Esophagus squamous epithelium (tissue), 5 donors: ENCODE measurements around the gene MALRD1. TPM values are rescaled to one million over a fixed set of nuclear protein-coding genes. Genes with fewer than 3 reads are reported as not detected.

Experiments used
- DNase-seq: peaks from one replicate; lab custom pipeline; 2025; lab: John Stamatoyannopoulos, UW
- H3K27ac ChIP-seq, 4 donors: fragments of 200-600 bp; sonication (generic); one replicate each; pipeline ENCODE4 v1.5.1; 2016 to 2019; ENCODE audit warnings: mild to moderate bottlenecking in 1 of 4
- H3K27me3 ChIP-seq, 4 donors: fragments of 200-600 bp; sonication (generic); 1 replicate in 3 of 4; 2 replicates in 1 of 4; pipeline versions ENCODE4 v1.5.1 to v1.6.0; 2017 to 2021; ENCODE audit warnings: antibody characterized with exemption in 1 of 4
- H3K36me3 ChIP-seq, 3 donors: fragments of 200-600 bp; sonication (generic); one replicate each; pipeline ENCODE4 v1.5.1; 2016 to 2019
- H3K4me1 ChIP-seq, 3 donors: fragments of 200-600 bp; sonication (generic); one replicate each; pipeline ENCODE4 v1.5.1; 2017 to 2019
- H3K4me3 ChIP-seq, 4 donors: fragments of 200-600 bp; sonication (generic); 1 replicate in 3 of 4; 2 replicates in 1 of 4; pipeline ENCODE4 v1.5.1; 2016 to 2019; ENCODE audit warnings: mild to moderate bottlenecking in 2 of 4, moderate library complexity in 1 of 4
- H3K9me3 ChIP-seq, 3 donors: fragments of 200-600 bp; sonication (generic); one replicate each; pipeline ENCODE4 v1.5.1; 2016 to 2019
- CTCF ChIP-seq, 6 experiments: fragments of 450-650 bp in 4 of 6; fragments of 200-600 bp in 2 of 6; sonication (generic) in 2 of 6; IDR thresholded peaks; one replicate each; pipeline ENCODE4 v1.5.1; 2016 to 2019; ENCODE audit warnings: antibody characterized with exemption in 6 of 6, mild to moderate bottlenecking in 4 of 6, moderate library complexity in 4 of 6
- POLR2A ChIP-seq, 4 donors: fragments of 450-650 bp; IDR thresholded peaks; one replicate each; pipeline ENCODE4 v1.6.1; 2017; ENCODE audit warnings: antibody characterized with exemption in 4 of 4, mild to moderate bottlenecking in 4 of 4, moderate library complexity in 3 of 4
- WGBS, 2 donors: methylation state at CpG; one replicate each; pipeline ENCODE4 v1.1.5; 2018; 5-methylcytosine and 5-hydroxymethylcytosine counted together
- intact Hi-C: fragments of 100-400 bp; cut with DNase I; formaldehyde crosslinking; loops from one replicate; pipeline ENCODE4 v1.15.0; 2022
- total RNA-seq, 4 donors: library from RNA; depleted of rRNA; stranded (reverse); fragments of >200 nt; gene quantifications; one replicate each; pipeline ENCODE4 v1.1.0, GENCODE V29; 2016
- donor health status: DM: yes; HTN: yes; CAD: no.

Gene MALRD1
- total RNA-seq, 4 donors from 2014 or later: 0.38 TPM; not detected in 3

GRCh38 chr10:19041171-19041570 is 7.4 kb upstream of the MALRD1 start:
- Histone ChIP-seq H3K36me3 (no peaks in the 10 kb centered on the region), H3K4me1 (no peaks in the 10 kb centered on the region)
- WGBS, 2 donors: 41 to 60% methylated on average over 3 of the region's 3 CpGs

GRCh38 chr10:19043431-19043830 is 5.2 kb upstream of the MALRD1 start:
- Histone ChIP-seq H3K27ac (no peak overlapping the region), H3K27me3 (no peaks in the 10 kb centered on the region), H3K4me1 (no peaks in the 10 kb centered on the region), H3K36me3 (no peaks in the 10 kb centered on the region), H3K9me3 (no peaks in the 10 kb centered on the region), H3K4me3 (no peak overlapping the region)
- intact Hi-C loops: no loop called here
- no peak for TF ChIP-seq CTCF (IDR thresholded peaks at IDR 0.05)
- TF ChIP-seq POLR2A (IDR thresholded peaks at IDR 0.05): no peak
- WGBS, 2 donors: 31 to 54% methylated on average over 3 of the region's 3 CpGs
- no peak for DNase-seq

More at GRCh38 chr10:19041171-19041570, 7.4 kb upstream of the MALRD1 start:
- H3K9me3 ChIP-seq: no peaks in the 10 kb centered on the region
- intact Hi-C loops: no loop called here
- no peaks in the 10 kb centered on the region for H3K27me3 ChIP-seq
- no peak for TF ChIP-seq POLR2A (IDR thresholded peaks at IDR 0.05)
- no peak for TF ChIP-seq CTCF (IDR thresholded peaks at IDR 0.05)
- no peak for DNase-seq
- H3K27ac ChIP-seq: no peak overlapping the region
- no peak overlapping the region for H3K4me3 ChIP-seq

GRCh38 chr10:19046679-19047078 is 1.9 kb upstream of the MALRD1 start:
- H3K4me3 ChIP-seq: no peak overlapping the region
- no peaks in the 10 kb centered on the region for H3K36me3 ChIP-seq
- WGBS, 2 donors: 31 to 57% methylated on average over 1 of the region's 1 CpG
- no peaks in the 10 kb centered on the region for H3K9me3 ChIP-seq
- H3K27ac ChIP-seq: no peak overlapping the region
- intact Hi-C loops: no loop called here
- no peaks in the 10 kb centered on the region for H3K4me1 ChIP-seq
- no peaks in the 10 kb centered on the region for H3K27me3 ChIP-seq
- TF ChIP-seq POLR2A (IDR thresholded peaks at IDR 0.05): no peak
- TF ChIP-seq CTCF (IDR thresholded peaks at IDR 0.05): no peak
- DNase-seq: no peak

- TF ChIP-seq CTCF (IDR thresholded peaks at IDR 0.05): no peak
- TF ChIP-seq POLR2A (IDR thresholded peaks at IDR 0.05): no peak
- no peak overlapping the region for H3K4me3 ChIP-seq
- H3K36me3 ChIP-seq: no peaks in the 10 kb centered on the region
- H3K9me3 ChIP-seq: no peaks in the 10 kb centered on the region
- H3K4me1 ChIP-seq: no peaks in the 10 kb centered on the region
- H3K27ac ChIP-seq: no peak overlapping the region
- no peaks in the 10 kb centered on the region for H3K27me3 ChIP-seq
- intact Hi-C loops: no loop called here
- DNase-seq: no peak
- WGBS, 2 donors: 22 to 25% methylated on average over 3 of the region's 3 CpGs
Observed at GRCh38 chr10:19048891-19049290, 290 bp downstream of the MALRD1 start.

GRCh38 chr10:19049567-19049966 is 966 bp downstream of the MALRD1 start:
- TF ChIP-seq CTCF (IDR thresholded peaks at IDR 0.05): no peak
- no peak for TF ChIP-seq POLR2A (IDR thresholded peaks at IDR 0.05)
- no peaks in the 10 kb centered on the region for H3K36me3 ChIP-seq
- no peaks in the 10 kb centered on the region for H3K27me3 ChIP-seq
- no peak overlapping the region for H3K4me3 ChIP-seq
- H3K9me3 ChIP-seq: no peaks in the 10 kb centered on the region
- intact Hi-C loops: no loop called here
- no peak for DNase-seq
- H3K4me1 ChIP-seq: no peaks in the 10 kb centered on the region
- no peak overlapping the region for H3K27ac ChIP-seq
- 94 to 96% methylated on average over 2 of the region's 2 CpGs for WGBS, 2 donors
